Caco-2 (cell line): ENCODE data around the gene MISP. TPM values are rescaled to one million over a fixed set of nuclear protein-coding genes. Genes with fewer than 3 reads are reported as not detected.

Source experiments
- BruUV-seq: library from RNA; stranded (reverse); fragments of 400-500 nt; replicated peaks from 2 replicates; lab custom pipeline; 2021; lab: Mats Ljungman, UMichigan
- CTCF ChIA-PET: fragments of 300-600 bp; sonication (Branson Sonifier 250); formaldehyde crosslinking; loops from one replicate; lab custom pipeline; 2022; ENCODE audit warnings: antibody characterized with exemption; lab: Charles Lee
- POLR2A ChIA-PET: fragments of 300-600 bp; sonication (Branson Sonifier 250); formaldehyde crosslinking; loops from one replicate; lab custom pipeline; 2022; ENCODE audit warnings: antibody characterized with exemption; lab: Charles Lee
- DNase-seq, 2 experiments: peaks; one replicate each; pipeline versions ENCODE4 v3.0.0 to v3.0.0-alpha.2; 2020 to 2022
- H3K27me3 ChIP-seq: replicated peaks from 2 replicates; pipeline ENCODE4 v1.6.0; 2011; ENCODE audit warnings: low read length; ENCODE audit not compliant: control insufficient read depth, insufficient read depth
- H3K36me3 ChIP-seq: 2 replicates; pipeline ENCODE4 v1.5.1; 2011; ENCODE audit warnings: low read length; ENCODE audit not compliant: control insufficient read depth, insufficient read depth
- H3K4me1 ChIP-seq: fragments of 250-450 bp; sonication (Bioruptor Pico); 2 replicates; pipeline ENCODE4 v1.5.1; 2020; ENCODE audit warnings: mild to moderate bottlenecking
- H3K4me3 ChIP-seq: 2 replicates; pipeline ENCODE4 v1.5.1; 2011; ENCODE audit warnings: low read depth, mild to moderate bottlenecking, control low read depth, low read length
- H3K9me3 ChIP-seq: fragments of 250-450 bp; sonication (Bioruptor Pico); 2 replicates; pipeline ENCODE4 v1.5.1; 2020; ENCODE audit warnings: mild to moderate bottlenecking, moderate library complexity
- H3K27ac Mint-ChIP-seq: one replicate; pipeline ENCODE4 v1.8.0; 2022; ENCODE audit warnings: mixed read lengths; ENCODE audit not compliant: unreplicated experiment
- H3K27me3 Mint-ChIP-seq: one replicate; pipeline ENCODE4 v1.8.0; 2022; ENCODE audit warnings: mixed read lengths; ENCODE audit not compliant: insufficient read depth, unreplicated experiment
- H3K36me3 Mint-ChIP-seq: one replicate; pipeline ENCODE4 v1.8.0; 2022; ENCODE audit warnings: mild to moderate bottlenecking, mixed read lengths; ENCODE audit not compliant: insufficient read depth, unreplicated experiment
- H3K4me1 Mint-ChIP-seq: one replicate; pipeline ENCODE4 v1.8.0; 2022; ENCODE audit warnings: low read depth, mixed read lengths; ENCODE audit not compliant: unreplicated experiment
- H3K4me3 Mint-ChIP-seq: one replicate; pipeline ENCODE4 v1.8.0; 2022; ENCODE audit warnings: mild to moderate bottlenecking, moderate library complexity, mixed read lengths; ENCODE audit not compliant: unreplicated experiment
- H3K9me3 Mint-ChIP-seq: one replicate; pipeline ENCODE4 v1.8.0; 2022; ENCODE audit warnings: mixed read lengths; ENCODE audit not compliant: unreplicated experiment
- intact Hi-C: fragments of 100-400 bp; cut with micrococcal nuclease; formaldehyde crosslinking; loops from one replicate; pipeline ENCODE4 v1.10.0; 2022; ENCODE audit not compliant: unreplicated experiment
- microRNA-seq: library from miRNA; unstranded; fragments of <30 nt; microRNA quantifications from one replicate; pipeline ENCODE4 v1.2.0, GENCODE V29; 2022
- total RNA-seq: library from RNA; stranded (reverse); gene quantifications from 2 replicates; pipeline ENCODE4 v1.2.3, GENCODE V29; 2022
- TF ChIP-seq, protein P1 (sequence below), 2 experiments: fragments of 200-600 bp in 1 of 2; IDR thresholded peaks; 1 replicate in 1 of 2; 2 replicates in 1 of 2; pipeline versions ENCODE4 v1.5.1 to v1.8.0; 2011 to 2022; ENCODE audit warnings: antibody characterized with exemption in 1 of 2, control low read depth in 1 of 2, inconsistent platforms in 1 of 2, low read depth in 1 of 2, low read length in 1 of 2, mild to moderate bottlenecking in 1 of 2, moderate library complexity in 1 of 2; ENCODE audit not compliant: insufficient read depth in 1 of 2, severe bottlenecking in 1 of 2, unreplicated experiment in 1 of 2

MISP gene
- total RNA-seq, 1 experiment from 2014 or later, result 27.8 TPM

DNA sequence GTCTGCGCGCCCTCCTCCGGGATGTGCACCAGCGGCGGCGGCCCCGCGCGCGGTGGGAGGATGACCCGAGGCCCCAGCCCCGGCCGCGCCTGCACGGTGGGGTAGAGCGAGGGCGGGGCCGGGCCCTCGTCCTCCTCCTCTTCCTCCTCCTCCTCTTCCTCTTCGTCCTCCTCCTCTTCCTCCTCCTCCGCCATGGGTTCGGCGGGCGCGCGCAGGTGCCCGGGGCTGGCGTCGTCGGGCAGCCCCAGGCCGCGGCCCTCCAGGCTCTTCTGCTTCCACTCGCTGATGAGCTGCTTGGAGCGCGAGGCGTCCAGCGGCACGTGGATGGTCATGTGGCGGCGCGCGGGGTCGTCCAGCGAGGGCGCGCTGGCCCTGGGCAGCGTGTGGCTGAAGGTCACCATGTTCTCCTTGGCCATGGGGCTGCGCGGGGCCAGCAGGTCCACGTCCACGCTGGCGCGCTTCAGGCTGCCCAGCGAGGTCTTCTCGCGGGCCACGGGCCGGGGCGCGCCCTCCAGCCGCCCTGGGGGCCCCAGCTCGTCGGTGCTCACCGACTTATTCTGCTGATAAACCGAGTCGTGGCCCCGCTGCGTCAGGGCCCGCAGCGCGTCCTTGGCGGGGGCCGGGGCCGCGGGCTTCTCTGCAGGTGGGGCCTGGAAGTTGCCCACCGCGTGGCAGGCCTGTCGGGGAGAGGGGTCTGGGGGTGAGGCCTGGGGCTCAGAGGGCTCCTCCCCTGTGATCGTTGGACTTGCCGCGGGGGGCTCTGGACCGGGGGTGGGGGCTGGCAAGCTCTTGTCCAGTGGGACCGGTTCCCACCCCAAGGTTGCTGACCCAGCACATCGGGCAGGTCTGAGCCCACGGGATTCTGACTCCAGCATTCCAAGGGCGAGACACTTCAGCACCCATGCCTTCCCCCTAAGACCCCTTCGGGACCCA lies 62.6 kb downstream of the MISP start:
- Mint-ChIP-seq H3K27ac (peak overlapping the region; percentile 86), H3K4me1 (no peaks in the 10 kb centered on the region), H3K4me3 (peak overlapping the region; percentile 45), H3K27me3 (no peaks in the 10 kb centered on the region), H3K9me3 (peaks cover 12% of the 10 kb centered on the region), H3K36me3 (peaks cover 90% of the 10 kb centered on the region)
- ChIA-PET POLR2A (no interaction called here), CTCF (no interaction called here)
- Histone ChIP-seq H3K27me3 (no peaks in the 10 kb centered on the region), H3K4me1 (no peaks in the 10 kb centered on the region), H3K9me3 (no peaks in the 10 kb centered on the region), H3K4me3 (no peak overlapping the region), H3K36me3 (peaks cover 2% of the 10 kb centered on the region; the same call in 1 of the 2 replicates)
- intact Hi-C loops, result no loop called here
- no peak for DNase-seq
- BruUV-seq, result no TSS peak
- TF ChIP-seq, protein P1, sequence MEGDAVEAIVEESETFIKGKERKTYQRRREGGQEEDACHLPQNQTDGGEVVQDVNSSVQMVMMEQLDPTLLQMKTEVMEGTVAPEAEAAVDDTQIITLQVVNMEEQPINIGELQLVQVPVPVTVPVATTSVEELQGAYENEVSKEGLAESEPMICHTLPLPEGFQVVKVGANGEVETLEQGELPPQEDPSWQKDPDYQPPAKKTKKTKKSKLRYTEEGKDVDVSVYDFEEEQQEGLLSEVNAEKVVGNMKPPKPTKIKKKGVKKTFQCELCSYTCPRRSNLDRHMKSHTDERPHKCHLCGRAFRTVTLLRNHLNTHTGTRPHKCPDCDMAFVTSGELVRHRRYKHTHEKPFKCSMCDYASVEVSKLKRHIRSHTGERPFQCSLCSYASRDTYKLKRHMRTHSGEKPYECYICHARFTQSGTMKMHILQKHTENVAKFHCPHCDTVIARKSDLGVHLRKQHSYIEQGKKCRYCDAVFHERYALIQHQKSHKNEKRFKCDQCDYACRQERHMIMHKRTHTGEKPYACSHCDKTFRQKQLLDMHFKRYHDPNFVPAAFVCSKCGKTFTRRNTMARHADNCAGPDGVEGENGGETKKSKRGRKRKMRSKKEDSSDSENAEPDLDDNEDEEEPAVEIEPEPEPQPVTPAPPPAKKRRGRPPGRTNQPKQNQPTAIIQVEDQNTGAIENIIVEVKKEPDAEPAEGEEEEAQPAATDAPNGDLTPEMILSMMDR (IDR thresholded peaks at IDR 0.05; ENCODE audit: insufficient read depth in 1 of 2, low read depth in 1 of 2, low read length in 1 of 2, severe bottlenecking in 1 of 2, unreplicated experiment in 1 of 2), result no peak

Small RNAs within 50 kb of the gene (microRNA-seq; reads per million reads assigned to microRNA genes)
- gene MIR3187, result 18.4 reads per million, percentile 56 among the genes with 10 or more reads in this experiment
- gene MIR4745, result 45.7 reads per million, percentile 66 among the genes with 10 or more reads in this experiment

Other genes starting within 250 kb of the MISP start
- 11.5 and 14.9 TPM in 2 replicates for gene TPGS1, start 243.6 kb upstream of the MISP start, total RNA-seq
- gene CDC34, start 219.4 kb upstream of the MISP start, total RNA-seq, result 129 and 133 TPM in 2 replicates
- gene GZMM, start 207.1 kb upstream of the MISP start, total RNA-seq, result 0.35 TPM in 1 of 2 replicates, not detected in the other
- 618 and 656 TPM in 2 replicates for gene BSG, start 178.5 kb upstream of the MISP start, total RNA-seq
- 2.7 and 3.9 TPM in 2 replicates for gene HCN2, start 161.2 kb upstream of the MISP start, total RNA-seq
- gene POLRMT, start 117.6 kb upstream of the MISP start, total RNA-seq, result 93.3 and 95.8 TPM in 2 replicates
- 0.68 TPM in 1 of 2 replicates, not detected in the other for gene FGF22, start 111.2 kb upstream of the MISP start, total RNA-seq
- gene RNF126, start 87.9 kb upstream of the MISP start, total RNA-seq, result 74.6 and 77.9 TPM in 2 replicates
- 26.3 and 31.2 TPM in 2 replicates for gene FSTL3, start 74.7 kb upstream of the MISP start, total RNA-seq
- gene PRSS57, start 55.7 kb upstream of the MISP start, total RNA-seq, result not detected in 2 replicates
- gene PALM, start 42.2 kb upstream of the MISP start, total RNA-seq, result 14.7 and 16.1 TPM in 2 replicates
- gene PTBP1, start 46.3 kb downstream of the MISP start, total RNA-seq, result 510 and 522 TPM in 2 replicates
- 5.1 and 7.1 TPM in 2 replicates for gene PLPPR3, start 70.8 kb downstream of the MISP start, total RNA-seq
- gene AZU1, start 76.7 kb downstream of the MISP start, total RNA-seq, result not detected in 2 replicates
- 0.29 TPM in 1 of 2 replicates, not detected in the other for gene PRTN3, start 89.9 kb downstream of the MISP start, total RNA-seq
- not detected in 2 replicates for gene ELANE, start 101.2 kb downstream of the MISP start, total RNA-seq
- 4.4 and 6.1 TPM in 2 replicates for gene CFD, start 108.6 kb downstream of the MISP start, total RNA-seq
- 64.3 and 69.1 TPM in 2 replicates for gene MED16, start 142.1 kb downstream of the MISP start, total RNA-seq
- gene RNU6-9, start 142.4 kb downstream of the MISP start, total RNA-seq, result not detected in 2 replicates
- gene R3HDM4, start 162.1 kb downstream of the MISP start, total RNA-seq, result 57.7 and 60.4 TPM in 2 replicates
- 13.0 and 16.6 TPM in 2 replicates for gene KISS1R, start 166.2 kb downstream of the MISP start, total RNA-seq
- gene ARID3A, start 174.9 kb downstream of the MISP start, total RNA-seq, result 217 and 239 TPM in 2 replicates
- gene WDR18, start 233.2 kb downstream of the MISP start, total RNA-seq, result 89.5 and 96.8 TPM in 2 replicates
- 0.41 and 0.49 TPM in 2 replicates for gene GRIN3B, start 249.3 kb downstream of the MISP start, total RNA-seq